Ovary (tissue), 3 donors: ENCODE data around the gene PHF21B.

ENCODE experiments used
- EP300 ChIP-seq: sonication (generic); formaldehyde crosslinking; IDR thresholded peaks from one replicate; pipeline ENCODE4 v1.6.1; 2017; ENCODE audit warnings: antibody characterized with exemption
- TF ChIP-seq, protein P1 (sequence below), 3 donors: fragments of 450-650 bp in 2 of 3; fragments of 200-600 bp in 1 of 3; IDR thresholded peaks; one replicate each; pipeline versions ENCODE4 v1.5.1 to v1.8.0; 2016 to 2022; ENCODE audit warnings: antibody characterized with exemption in 3 of 3, mild to moderate bottlenecking in 1 of 3
- donor health status: DM: no; HTN: no; CAD: no.

- TF ChIP-seq, protein P1, sequence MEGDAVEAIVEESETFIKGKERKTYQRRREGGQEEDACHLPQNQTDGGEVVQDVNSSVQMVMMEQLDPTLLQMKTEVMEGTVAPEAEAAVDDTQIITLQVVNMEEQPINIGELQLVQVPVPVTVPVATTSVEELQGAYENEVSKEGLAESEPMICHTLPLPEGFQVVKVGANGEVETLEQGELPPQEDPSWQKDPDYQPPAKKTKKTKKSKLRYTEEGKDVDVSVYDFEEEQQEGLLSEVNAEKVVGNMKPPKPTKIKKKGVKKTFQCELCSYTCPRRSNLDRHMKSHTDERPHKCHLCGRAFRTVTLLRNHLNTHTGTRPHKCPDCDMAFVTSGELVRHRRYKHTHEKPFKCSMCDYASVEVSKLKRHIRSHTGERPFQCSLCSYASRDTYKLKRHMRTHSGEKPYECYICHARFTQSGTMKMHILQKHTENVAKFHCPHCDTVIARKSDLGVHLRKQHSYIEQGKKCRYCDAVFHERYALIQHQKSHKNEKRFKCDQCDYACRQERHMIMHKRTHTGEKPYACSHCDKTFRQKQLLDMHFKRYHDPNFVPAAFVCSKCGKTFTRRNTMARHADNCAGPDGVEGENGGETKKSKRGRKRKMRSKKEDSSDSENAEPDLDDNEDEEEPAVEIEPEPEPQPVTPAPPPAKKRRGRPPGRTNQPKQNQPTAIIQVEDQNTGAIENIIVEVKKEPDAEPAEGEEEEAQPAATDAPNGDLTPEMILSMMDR (IDR thresholded peaks at IDR 0.05): no peak
- no peak for TF ChIP-seq EP300
Observed at GRCh38 chr22:44895296-44896055, 114.3 kb downstream of the PHF21B start.
